Measurements from ENCODE around the gene POLR2H.

POLR2H gene

GRCh38 chr3:184361532-184361931, at the start of gene POLR2H, which contains the start of gene CLCN2:
Gene POLR2H, plus strand, starts transcription at chr3:184361710. Its CDS starts 1,783 bp downstream, at chr3:184363493.
Gene CLCN2, minus strand, starts transcription at chr3:184361605. Its CDS starts 126 bp downstream, at chr3:184361479.
- peak; percentile 48 for DNase-seq

DNA sequence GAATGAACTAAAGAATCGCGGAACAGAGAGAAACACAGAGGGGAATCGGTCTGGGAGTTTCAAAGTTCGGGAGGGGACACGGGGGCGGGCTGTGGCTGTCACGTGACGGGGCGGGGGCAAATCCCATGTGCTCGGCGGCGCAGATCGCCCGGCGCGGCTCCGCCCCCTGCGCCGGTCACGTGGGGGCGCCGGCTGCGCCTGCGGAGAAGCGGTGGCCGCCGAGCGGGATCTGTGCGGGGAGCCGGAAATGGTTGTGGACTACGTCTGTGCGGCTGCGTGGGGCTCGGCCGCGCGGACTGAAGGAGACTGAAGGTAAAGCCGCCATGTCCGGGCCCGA, 47.2 kb upstream of the POLR2H start, which contains the start of gene EIF4G1:
TSS of gene EIF4G1 (plus strand) at position 244 of the 337 bp plus-strand sequence. CDS start 1,191 bp downstream, outside the sequence.
- peak; percentile 98 for DNase-seq

- DNase-seq: peak; percentile 83
These were observed 46.6 kb upstream of the POLR2H start for GRCh38 chr3:184314700-184315542.

- DNase-seq: peak; percentile 25
These were observed 46.0 kb upstream of the POLR2H start for GRCh38 chr3:184315543-184315867.

GRCh38 chr3:184315871-184316661, 45.4 kb upstream of the POLR2H start:
- DNase-seq: no peak

GRCh38 chr3:184316792-184317191, 44.7 kb upstream of the POLR2H start:
- DNase-seq: no peak

DNA sequence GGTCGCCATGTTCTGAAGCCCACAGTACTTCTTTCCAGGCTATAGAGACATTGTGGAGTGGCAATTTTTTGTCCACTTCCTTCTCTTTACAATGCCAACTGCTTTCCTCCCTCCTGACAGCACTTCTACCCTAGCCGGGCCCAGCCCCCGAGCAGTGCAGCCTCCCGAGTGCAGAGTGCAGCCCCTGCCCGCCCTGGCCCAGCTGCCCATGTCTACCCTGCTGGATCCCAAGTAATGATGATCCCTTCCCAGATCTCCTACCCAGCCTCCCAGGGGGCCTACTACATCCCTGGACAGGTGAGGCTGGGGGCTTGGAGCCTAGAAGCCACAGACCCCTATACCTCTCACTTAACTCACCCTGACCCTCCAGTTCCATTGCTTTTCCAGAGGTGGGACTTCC, 44.3 kb upstream of the POLR2H start:
- no peak for DNase-seq

DNA sequence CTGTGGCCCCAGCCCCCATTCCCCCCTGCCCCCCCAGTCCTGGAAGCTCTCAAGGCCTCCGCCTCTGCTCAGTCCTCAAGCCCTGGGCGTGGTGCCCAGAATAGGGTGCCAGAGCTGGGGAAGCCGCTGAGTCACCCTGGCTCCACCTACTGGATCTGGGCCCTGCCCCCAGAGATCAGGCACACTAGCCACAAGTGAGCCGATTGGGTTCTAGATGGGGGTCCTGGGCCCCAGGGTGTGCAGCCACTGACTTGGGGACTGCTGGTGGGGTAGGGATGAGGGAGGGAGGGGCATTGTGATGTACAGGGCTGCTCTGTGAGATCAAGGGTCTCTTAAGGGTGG, 41.4 kb upstream of the POLR2H start:
- DNase-seq: peak; percentile 87

GRCh38 chr3:184321666-184322065, 39.8 kb upstream of the POLR2H start:
- no peak for DNase-seq

GRCh38 chr3:184322731-184323487, 38.6 kb upstream of the POLR2H start:
- peak; percentile 75 for DNase-seq

GRCh38 chr3:184323696-184324095, 37.8 kb upstream of the POLR2H start:
- no peak for DNase-seq

- no peak for DNase-seq
These were observed 36.2 kb upstream of the POLR2H start for GRCh38 chr3:184325269-184325668.

GRCh38 chr3:184325715-184326369, 35.7 kb upstream of the POLR2H start:
- no peak for DNase-seq

- DNase-seq: no peak
These were observed 34.3 kb upstream of the POLR2H start for GRCh38 chr3:184327171-184327570.

- no peak for DNase-seq
These were observed 33.0 kb upstream of the POLR2H start for GRCh38 chr3:184328516-184328915.

DNA sequence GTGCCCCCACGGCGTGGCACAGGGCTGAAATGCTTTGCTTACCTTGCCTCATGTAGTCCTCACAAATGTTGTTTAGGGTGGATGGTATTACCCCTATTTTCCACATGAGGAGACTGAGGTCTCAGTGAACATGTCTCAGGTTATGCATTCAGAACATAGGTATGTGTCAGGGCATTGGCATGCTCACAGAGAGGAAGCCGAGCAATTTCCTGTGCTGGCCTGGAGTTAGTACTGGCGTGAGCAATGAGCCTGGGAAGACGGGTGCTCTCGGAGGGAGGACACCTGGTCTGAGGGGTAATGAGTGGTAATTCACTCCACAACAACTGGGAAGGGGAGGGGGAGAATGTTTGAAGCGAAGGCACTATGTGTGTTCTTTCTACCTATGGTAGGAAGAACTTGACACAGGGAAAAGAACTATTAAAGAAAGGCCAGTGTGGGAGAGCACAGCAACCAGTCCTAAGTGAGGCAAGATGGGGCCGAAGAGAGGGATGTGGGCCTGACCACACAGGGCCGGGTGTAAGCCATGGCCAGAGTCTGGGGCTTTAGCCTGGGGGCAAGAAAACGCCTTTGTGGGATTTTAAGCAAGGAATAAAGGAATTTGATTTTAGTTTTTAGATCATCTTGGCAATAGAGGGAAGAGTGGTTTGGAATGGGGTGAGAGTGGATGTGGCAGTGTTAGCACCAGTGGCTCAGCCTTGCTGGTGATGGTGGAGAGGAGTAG, 29.0 kb upstream of the POLR2H start:
- DNase-seq: no peak

- no peak for DNase-seq
These were observed 28.3 kb upstream of the POLR2H start for GRCh38 chr3:184333190-184333589.

- no peak for DNase-seq
These were observed 27.8 kb upstream of the POLR2H start for GRCh38 chr3:184333700-184334099.

DNA sequence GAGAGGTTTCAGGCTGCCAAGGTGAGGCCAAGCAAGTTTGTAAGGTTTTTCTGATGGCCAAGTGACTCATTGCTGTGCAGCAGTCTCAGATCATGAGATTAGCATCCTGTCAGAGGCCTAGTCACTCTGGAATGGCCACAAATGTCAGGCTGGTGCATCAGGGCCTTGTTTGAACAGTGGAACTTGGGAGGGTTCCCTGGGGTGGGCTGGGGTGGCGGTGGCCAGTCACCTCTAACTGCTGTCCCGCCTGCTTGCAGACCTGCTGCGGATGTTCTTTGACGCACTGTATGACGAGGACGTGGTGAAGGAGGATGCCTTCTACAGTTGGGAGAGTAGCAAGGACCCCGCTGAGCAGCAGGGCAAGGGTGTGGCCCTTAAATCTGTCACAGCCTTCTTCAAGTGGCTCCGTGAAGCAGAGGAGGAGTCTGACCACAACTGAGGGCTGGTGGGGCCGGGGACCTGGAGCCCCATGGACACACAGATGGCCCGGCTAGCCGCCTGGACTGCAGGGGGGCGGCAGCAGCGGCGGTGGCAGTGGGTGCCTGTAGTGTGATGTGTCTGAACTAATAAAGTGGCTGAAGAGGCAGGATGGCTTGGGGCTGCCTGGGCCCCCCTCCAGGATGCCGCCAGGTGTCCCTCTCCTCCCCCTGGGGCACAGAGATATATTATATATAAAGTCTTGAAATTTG, 26.9 kb upstream of the POLR2H start:
- DNase-seq: peak; percentile 39

DNA sequence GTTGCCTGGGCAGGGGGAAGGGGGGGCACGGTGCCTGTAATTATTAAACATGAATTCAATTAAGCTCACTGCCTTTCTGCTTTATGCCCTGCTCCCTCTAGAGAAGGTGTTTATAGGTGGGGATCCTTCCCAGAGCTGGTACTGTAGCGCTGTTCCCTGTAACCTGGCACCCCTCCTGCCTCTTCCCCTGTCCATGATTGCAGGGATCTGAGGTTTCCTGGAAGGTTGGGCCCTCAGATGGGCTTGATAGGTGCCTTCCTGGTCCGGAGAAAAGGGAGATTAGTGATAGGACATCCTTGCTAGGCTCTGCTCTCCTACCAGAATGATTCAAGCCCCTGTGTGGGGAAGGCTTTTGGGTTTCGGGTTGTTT, 26.2 kb upstream of the POLR2H start:
- DNase-seq: no peak

Measured in suppressor macrophage treated with lipopolysaccharide for 4 hours (primary cell).